Endothelial cell (in vitro differentiated cells): ENCODE results near the gene GEN1. TPM values are rescaled to one million over a fixed set of nuclear protein-coding genes. Genes with fewer than 3 reads are reported as not detected.

ENCODE experiments used
- DNase-seq: peaks from one replicate; pipeline ENCODE4 v3.0.0; 2021; ENCODE audit warnings: low spot score
- H3K27ac Mint-ChIP-seq: one replicate; pipeline ENCODE4 v1.8.0; 2021; ENCODE audit warnings: mixed read lengths, inconsistent platforms; ENCODE audit not compliant: unreplicated experiment
- H3K27me3 Mint-ChIP-seq: one replicate; pipeline ENCODE4 v1.8.0; 2021; ENCODE audit warnings: mild to moderate bottlenecking, moderate library complexity, mixed read lengths, inconsistent platforms; ENCODE audit not compliant: unreplicated experiment
- H3K36me3 Mint-ChIP-seq: one replicate; pipeline ENCODE4 v1.8.0; 2021; ENCODE audit warnings: mild to moderate bottlenecking, low read depth, mixed read lengths, inconsistent platforms; ENCODE audit not compliant: unreplicated experiment
- H3K4me1 Mint-ChIP-seq: one replicate; pipeline ENCODE4 v1.8.0; 2021; ENCODE audit warnings: mild to moderate bottlenecking, mixed read lengths, inconsistent platforms; ENCODE audit not compliant: unreplicated experiment
- H3K4me3 Mint-ChIP-seq: one replicate; pipeline ENCODE4 v1.8.0; 2021; ENCODE audit warnings: mild to moderate bottlenecking, mixed read lengths, inconsistent platforms; ENCODE audit not compliant: unreplicated experiment
- H3K9me3 Mint-ChIP-seq: one replicate; pipeline ENCODE4 v1.8.0; 2021; ENCODE audit warnings: mixed read lengths, inconsistent platforms; ENCODE audit not compliant: unreplicated experiment
- total RNA-seq: library from RNA; stranded (reverse); fragmentation: NEBNext Ultra II Directional; extraction: Animal tissue kit (Norgen Biotek cat#: 25700); gene quantifications from one replicate; pipeline ENCODE4 v1.2.1, GENCODE V29; 2021; ENCODE audit not compliant: unreplicated experiment
- TF ChIP-seq, protein P1 (sequence below): fragments of 200-600 bp; sonication (generic); IDR thresholded peaks from one replicate; pipeline ENCODE4 v1.5.0; 2021; ENCODE audit warnings: antibody characterized with exemption; ENCODE audit not compliant: unreplicated experiment

The GEN1 gene
- total RNA-seq, 1 donor from 2014 or later, result 12.3 TPM

DNA sequence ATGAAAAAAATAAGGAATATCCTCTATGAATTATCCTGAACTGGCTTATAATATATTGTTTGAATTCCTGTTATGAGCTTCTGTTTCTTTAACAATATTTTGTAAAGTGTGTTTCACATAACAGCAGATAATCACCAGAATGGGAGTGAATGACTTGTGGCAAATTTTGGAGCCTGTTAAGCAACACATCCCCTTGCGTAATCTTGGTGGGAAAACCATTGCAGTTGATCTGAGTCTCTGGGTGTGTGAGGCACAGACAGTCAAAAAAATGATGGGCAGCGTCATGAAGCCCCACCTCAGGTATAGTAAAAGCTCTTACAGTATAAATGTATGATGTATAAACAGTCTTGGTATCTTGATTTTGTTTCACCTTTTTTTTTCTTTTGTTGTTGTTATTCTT is 5.9 kb downstream of the GEN1 start:
- no peak for DNase-seq
- TF ChIP-seq, protein P1, sequence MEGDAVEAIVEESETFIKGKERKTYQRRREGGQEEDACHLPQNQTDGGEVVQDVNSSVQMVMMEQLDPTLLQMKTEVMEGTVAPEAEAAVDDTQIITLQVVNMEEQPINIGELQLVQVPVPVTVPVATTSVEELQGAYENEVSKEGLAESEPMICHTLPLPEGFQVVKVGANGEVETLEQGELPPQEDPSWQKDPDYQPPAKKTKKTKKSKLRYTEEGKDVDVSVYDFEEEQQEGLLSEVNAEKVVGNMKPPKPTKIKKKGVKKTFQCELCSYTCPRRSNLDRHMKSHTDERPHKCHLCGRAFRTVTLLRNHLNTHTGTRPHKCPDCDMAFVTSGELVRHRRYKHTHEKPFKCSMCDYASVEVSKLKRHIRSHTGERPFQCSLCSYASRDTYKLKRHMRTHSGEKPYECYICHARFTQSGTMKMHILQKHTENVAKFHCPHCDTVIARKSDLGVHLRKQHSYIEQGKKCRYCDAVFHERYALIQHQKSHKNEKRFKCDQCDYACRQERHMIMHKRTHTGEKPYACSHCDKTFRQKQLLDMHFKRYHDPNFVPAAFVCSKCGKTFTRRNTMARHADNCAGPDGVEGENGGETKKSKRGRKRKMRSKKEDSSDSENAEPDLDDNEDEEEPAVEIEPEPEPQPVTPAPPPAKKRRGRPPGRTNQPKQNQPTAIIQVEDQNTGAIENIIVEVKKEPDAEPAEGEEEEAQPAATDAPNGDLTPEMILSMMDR, result no peak
- Mint-ChIP-seq H3K36me3 (peaks cover 1% of the 10 kb centered on the region), H3K27ac (no peak overlapping the region), H3K4me3 (no peak overlapping the region), H3K4me1 (peaks cover 5% of the 10 kb centered on the region), H3K27me3 (peaks cover 3% of the 10 kb centered on the region), H3K9me3 (no peaks in the 10 kb centered on the region)

DNA sequence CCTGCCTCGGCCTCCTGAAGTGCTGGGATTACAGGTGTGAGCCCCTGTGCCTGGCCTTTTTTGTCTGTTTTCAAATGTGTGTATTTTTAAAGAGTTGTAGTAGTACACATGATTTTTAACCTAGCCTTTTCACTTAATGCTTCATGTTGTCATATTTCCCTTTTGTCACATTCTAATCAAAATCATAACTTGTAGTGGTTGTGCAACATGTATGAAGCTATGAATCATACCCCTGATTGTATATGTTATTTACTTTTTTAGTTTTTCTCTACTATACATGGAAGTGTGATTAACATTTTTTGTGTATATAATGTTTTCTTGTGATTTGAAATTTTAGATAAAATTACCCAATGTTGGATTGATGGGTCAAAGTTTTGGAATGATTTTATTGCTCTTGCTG is 8.5 kb downstream of the GEN1 start:
- Mint-ChIP-seq H3K9me3 (no peaks in the 10 kb centered on the region), H3K4me3 (no peak overlapping the region), H3K27me3 (no peaks in the 10 kb centered on the region), H3K4me1 (no peaks in the 10 kb centered on the region), H3K27ac (no peak overlapping the region), H3K36me3 (no peaks in the 10 kb centered on the region)
- DNase-seq, result no peak
- TF ChIP-seq, protein P1, result no peak

DNA sequence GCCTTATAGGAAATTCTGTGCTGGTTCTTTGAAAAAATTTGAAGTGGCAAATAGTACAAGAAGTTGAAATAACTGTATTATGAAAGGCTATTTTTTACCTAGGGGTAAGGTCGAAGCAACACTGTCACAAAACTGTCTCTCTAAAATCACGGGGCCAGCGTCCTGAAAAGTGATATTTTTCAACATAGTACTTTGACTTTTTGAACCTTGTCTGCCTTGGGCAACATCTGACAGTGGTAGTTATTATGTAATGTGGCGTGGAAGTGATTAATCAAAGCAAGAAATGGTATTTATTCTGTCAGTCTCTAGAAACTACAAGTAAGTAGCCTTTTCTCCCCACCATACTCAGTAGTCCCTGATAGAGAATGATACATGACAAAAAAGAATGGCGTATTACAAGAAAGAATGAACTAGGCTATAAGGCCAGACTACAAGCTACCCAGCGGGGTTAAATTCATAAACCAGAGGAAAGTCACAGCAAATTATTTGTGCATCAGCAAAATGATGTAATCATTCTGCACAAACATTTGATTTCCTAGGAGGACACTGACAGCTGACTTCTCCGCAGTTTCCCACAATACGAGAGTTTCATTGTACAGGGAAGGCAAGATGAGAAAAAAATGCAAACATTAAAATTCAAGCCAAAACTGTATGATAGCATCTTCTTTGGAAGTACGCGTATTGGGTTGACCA is 9.8 kb downstream of the GEN1 start:
- Mint-ChIP-seq H3K4me3 (no peak overlapping the region), H3K9me3 (no peaks in the 10 kb centered on the region), H3K4me1 (no peaks in the 10 kb centered on the region), H3K27me3 (no peaks in the 10 kb centered on the region), H3K27ac (no peak overlapping the region), H3K36me3 (no peaks in the 10 kb centered on the region)
- no peak for DNase-seq
- TF ChIP-seq, protein P1, result no peak

DNA sequence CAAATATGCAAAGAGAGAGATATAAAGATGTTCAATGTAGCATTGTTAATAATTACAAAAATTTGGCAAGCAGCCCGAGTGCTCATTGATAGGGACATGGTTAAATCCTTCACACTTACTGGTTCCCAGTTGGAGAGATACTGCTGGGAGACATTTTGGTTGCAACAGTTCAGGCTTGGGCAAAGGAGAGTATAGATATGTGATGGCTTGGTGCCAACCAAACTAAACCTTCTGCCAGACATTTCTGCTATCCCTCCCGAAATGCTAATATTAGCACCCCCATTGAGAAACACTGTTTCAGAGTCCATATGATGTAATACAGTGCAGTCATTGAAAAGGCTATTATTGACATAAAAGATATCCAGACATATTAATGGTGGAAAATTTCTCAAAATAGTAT is 11.5 kb downstream of the GEN1 start:
- H3K9me3 Mint-ChIP-seq, result no peaks in the 10 kb centered on the region
- no peaks in the 10 kb centered on the region for H3K36me3 Mint-ChIP-seq
- no peak overlapping the region for H3K4me3 Mint-ChIP-seq
- TF ChIP-seq, protein P1, result no peak
- peaks cover 1% of the 10 kb centered on the region for H3K27me3 Mint-ChIP-seq
- no peak overlapping the region for H3K27ac Mint-ChIP-seq
- H3K4me1 Mint-ChIP-seq, result no peaks in the 10 kb centered on the region
- no peak for DNase-seq

DNA sequence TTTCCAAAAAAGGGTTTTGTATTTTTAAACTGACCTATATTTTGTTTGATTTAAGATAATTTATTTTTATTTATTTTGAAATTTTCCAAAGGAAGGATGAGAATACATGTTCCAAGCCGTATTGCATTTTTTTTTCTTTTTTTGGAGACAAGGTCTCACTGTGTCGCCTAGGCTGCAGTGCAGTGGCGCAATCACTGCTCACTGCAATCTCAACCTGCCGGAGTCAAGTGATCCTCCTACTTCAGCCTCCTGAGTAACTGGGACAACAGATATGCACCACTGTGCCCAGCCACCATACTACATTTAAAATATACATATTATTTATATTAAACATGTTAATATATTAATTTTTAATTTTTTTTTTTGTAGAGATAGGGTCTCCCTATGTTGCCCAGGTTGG is 15.0 kb downstream of the GEN1 start:
- peaks cover 1% of the 10 kb centered on the region for H3K27me3 Mint-ChIP-seq
- H3K9me3 Mint-ChIP-seq, result no peaks in the 10 kb centered on the region
- TF ChIP-seq, protein P1, result no peak
- no peaks in the 10 kb centered on the region for H3K36me3 Mint-ChIP-seq
- H3K4me3 Mint-ChIP-seq, result no peak overlapping the region
- no peak for DNase-seq
- no peaks in the 10 kb centered on the region for H3K4me1 Mint-ChIP-seq
- no peak overlapping the region for H3K27ac Mint-ChIP-seq
